Kidney (tissue), 14 donors: ENCODE data around the gene TEX54. TPM values are rescaled to one million over a fixed set of nuclear protein-coding genes. Genes with fewer than 3 reads are reported as not detected.
A peak's percentile ranks its signal among the peaks of the same experiment; 100 is the strongest.

Experiments used
- DNase-seq, 5 donors: peaks; one replicate each; pipeline ENCODE4 v3.0.0-alpha.2; 2013 to 2020
- FAIRE-seq: peaks from 2 replicates; lab custom pipeline; 2012; peaks lifted over from hg19 to GRCh38; lab: Jason Lieb, UNC
- H3K27ac ChIP-seq, 2 donors: one replicate each; pipeline ENCODE4 v1.7.0; 2013; ENCODE audit warnings: low read depth in 2 of 2, low read length in 2 of 2, inconsistent platforms in 1 of 2
- H3K27me3 ChIP-seq: one replicate; pipeline ENCODE4 v1.7.1; 2013; ENCODE audit warnings: low read length, inconsistent platforms; ENCODE audit not compliant: control insufficient read depth, insufficient read depth
- H3K36me3 ChIP-seq, 3 donors: one replicate each; pipeline versions ENCODE4 v1.7.0 to v1.7.1; 2013; ENCODE audit warnings: low read length in 3 of 3, control low read depth in 1 of 3, inconsistent platforms in 1 of 3; ENCODE audit not compliant: insufficient read depth in 3 of 3, control insufficient read depth in 2 of 3
- H3K4me1 ChIP-seq, 3 donors: one replicate each; pipeline versions ENCODE4 v1.7.0 to v1.7.1; 2013; ENCODE audit warnings: low read length in 3 of 3, inconsistent platforms in 1 of 3, low read depth in 1 of 3; ENCODE audit not compliant: control insufficient read depth in 2 of 3, insufficient read depth in 2 of 3
- H3K4me3 ChIP-seq, 3 donors: one replicate each; pipeline versions ENCODE4 v1.7.0 to v1.8.1; 2013; ENCODE audit warnings: low read length in 3 of 3, control low read depth in 1 of 3, inconsistent platforms in 1 of 3
- H3K9ac ChIP-seq, 3 donors: one replicate each; pipeline versions ENCODE4 v1.7.0 to v1.7.1; 2013; ENCODE audit warnings: low read length in 3 of 3, control low read depth in 1 of 3, inconsistent platforms in 1 of 3
- H3K9me3 ChIP-seq, 3 donors: one replicate each; pipeline versions ENCODE4 v1.7.0 to v1.7.1; 2013; ENCODE audit warnings: low read length in 3 of 3, control low read depth in 1 of 3, inconsistent platforms in 1 of 3; ENCODE audit not compliant: control insufficient read depth in 2 of 3, insufficient read depth in 1 of 3
- intact Hi-C: fragments of 100-400 bp; cut with DNase I; formaldehyde crosslinking; loops from one replicate; pipeline ENCODE4 v1.11.1; 2022
- polyA plus RNA-seq: library from polyadenylated mRNA; stranded (reverse); fragments of 350-450 nt; fragmentation: Illumina TruSeq; extraction: RNeasy Lipid Tissue Mini Kit (QIAGEN cat#74804); gene quantifications from one replicate; pipeline ENCODE4 v1.2.3, GENCODE V29; 2014; ENCODE audit warnings: low read depth, low replicate concordance; ENCODE audit not compliant: insufficient read depth
- total RNA-seq: library from RNA; stranded (reverse); fragmentation: NEBNext Ultra II Directional; extraction: Animal tissue kit (Norgen Biotek cat#: 25700); gene quantifications from one replicate; pipeline ENCODE4 v1.2.1, GENCODE V29; 2021
- TF ChIP-seq, protein P1 (sequence below): IDR thresholded peaks from 3 replicates; pipeline ENCODE4 v1.5.1; 2012; ENCODE audit warnings: mild to moderate bottlenecking, moderate library complexity, borderline replicate concordance; ENCODE audit not compliant: insufficient read depth; ENCODE audit errors: extremely low read depth
- donor health status: control.
- donor health status: control.
- donor health status: control.
- donor health status: control.
- donor health status: control.
- donor health status: DM: yes; HTN: yes; CAD: no.
- donor health status: Normal renal cell carcinoma (clear cell type).

TEX54 gene
- total and polyA plus RNA-seq, 2 donors from 2014 or later, result not detected

DNA sequence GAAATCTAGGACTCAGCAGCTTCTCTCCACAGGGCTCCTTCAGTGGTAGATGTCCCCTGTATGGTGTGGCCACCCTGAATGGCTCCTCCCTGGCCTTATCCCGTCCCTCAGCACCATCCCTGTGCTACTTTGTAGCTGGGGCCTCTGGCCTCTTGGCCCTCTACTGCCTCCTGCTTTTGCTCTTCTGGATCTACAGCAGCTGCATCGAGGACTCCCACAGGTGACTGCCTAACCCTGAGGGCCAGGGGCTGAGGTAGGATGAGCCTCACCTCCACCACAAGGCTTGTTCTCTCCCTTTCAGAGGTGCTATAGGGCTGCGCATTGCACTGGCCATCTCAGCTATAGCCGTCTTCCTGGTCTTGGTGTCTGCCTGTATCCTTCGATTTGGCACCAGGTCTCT, 43.6 kb downstream of the TEX54 start:
- intact Hi-C loops, result loop anchor here (10.0 kb wide), 1 partner anchor 76 kb away; no protein-coding TSS in a partner anchor
- Histone ChIP-seq H3K27ac (no peak overlapping the region), H3K36me3 (peaks cover 0 to 18% (median 7%) of the 10 kb centered on the region in 3 donors)

DNA sequence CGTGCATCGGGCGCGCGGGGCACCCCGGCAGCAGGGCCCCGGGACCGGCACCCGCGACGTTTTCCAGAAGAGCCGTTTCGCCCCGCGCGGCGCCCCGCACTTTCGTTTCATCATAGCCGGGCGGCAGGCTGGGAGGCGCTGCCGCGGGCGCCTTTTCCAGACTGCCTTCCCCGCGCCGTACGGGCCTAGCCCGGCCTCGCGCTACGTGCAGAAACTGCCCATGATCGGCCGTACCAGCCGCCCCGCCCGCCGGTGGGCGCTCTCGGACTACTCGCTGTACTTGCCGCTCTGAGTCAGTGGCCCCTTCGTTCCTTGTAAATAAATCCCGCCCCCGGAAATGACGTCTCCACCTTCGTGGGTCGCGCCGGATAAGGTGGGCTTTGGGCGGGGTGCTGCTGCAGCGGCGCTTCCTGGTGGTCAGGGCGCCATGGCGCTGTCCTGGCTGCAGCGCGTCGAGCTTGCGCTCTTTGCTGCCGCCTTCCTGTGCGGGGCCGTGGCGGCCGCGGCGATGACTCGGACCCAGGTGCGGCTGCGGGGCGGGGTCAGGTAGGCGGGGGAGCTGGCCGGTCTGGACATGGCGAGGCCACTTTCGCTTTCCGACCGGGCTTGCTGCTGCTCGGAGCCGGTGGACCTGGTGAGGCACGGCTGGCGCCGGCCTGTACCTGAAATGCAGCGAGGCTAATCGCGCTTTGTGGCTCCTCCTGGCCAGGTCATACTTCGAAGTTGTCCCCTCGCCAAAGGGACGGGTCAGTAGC, 45.5 kb downstream of the TEX54 start, which contains the start of gene TMEM179B:
TSS of gene TMEM179B (plus strand) at position 398 of the 755 bp plus-strand sequence. CDS start at position 428, 30 bp downstream.
- Histone ChIP-seq H3K9ac (peak within 1 kb of the TSS; percentile 61 to 93 (median 89)), H3K36me3 (peaks cover 0 to 13% (median 11%) of the 10 kb centered on the region in 3 donors), H3K4me3 (peak within 1 kb of the TSS; percentile 94 to 100 (median 99)), H3K4me1 (peaks cover 4 to 22% (median 19%) of the 10 kb centered on the region in 3 donors), H3K27me3 (no peaks in the 10 kb centered on the region), H3K9me3 (no peaks in the 10 kb centered on the region), H3K27ac (peak within 1 kb of the TSS; percentile 92 to 93)
- FAIRE-seq, result no peak
- DNase-seq, result peak; percentile 98 to 99 (median 99)
- intact Hi-C loops, result loop anchor here (10.0 kb wide), 1 partner anchor 78 kb away; no protein-coding TSS in a partner anchor
- TF ChIP-seq, protein P1, sequence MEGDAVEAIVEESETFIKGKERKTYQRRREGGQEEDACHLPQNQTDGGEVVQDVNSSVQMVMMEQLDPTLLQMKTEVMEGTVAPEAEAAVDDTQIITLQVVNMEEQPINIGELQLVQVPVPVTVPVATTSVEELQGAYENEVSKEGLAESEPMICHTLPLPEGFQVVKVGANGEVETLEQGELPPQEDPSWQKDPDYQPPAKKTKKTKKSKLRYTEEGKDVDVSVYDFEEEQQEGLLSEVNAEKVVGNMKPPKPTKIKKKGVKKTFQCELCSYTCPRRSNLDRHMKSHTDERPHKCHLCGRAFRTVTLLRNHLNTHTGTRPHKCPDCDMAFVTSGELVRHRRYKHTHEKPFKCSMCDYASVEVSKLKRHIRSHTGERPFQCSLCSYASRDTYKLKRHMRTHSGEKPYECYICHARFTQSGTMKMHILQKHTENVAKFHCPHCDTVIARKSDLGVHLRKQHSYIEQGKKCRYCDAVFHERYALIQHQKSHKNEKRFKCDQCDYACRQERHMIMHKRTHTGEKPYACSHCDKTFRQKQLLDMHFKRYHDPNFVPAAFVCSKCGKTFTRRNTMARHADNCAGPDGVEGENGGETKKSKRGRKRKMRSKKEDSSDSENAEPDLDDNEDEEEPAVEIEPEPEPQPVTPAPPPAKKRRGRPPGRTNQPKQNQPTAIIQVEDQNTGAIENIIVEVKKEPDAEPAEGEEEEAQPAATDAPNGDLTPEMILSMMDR, result peak; percentile 47

More for the DNA sequence above, 43.6 kb downstream of the TEX54 start:
- no peaks in the 10 kb centered on the region for H3K9me3 ChIP-seq
- no peak for FAIRE-seq
- H3K27me3 ChIP-seq, result no peaks in the 10 kb centered on the region
- H3K9ac ChIP-seq, result peak overlapping the region in 2 of 3 donors; percentile 9 to 46
- peak in 1 of 5 donors; percentile 39 for DNase-seq
- TF ChIP-seq, protein P1, result no peak
- H3K4me1 ChIP-seq, result peaks cover 4 to 26% (median 24%) of the 10 kb centered on the region in 3 donors
- H3K4me3 ChIP-seq, result no peak overlapping the region

DNA sequence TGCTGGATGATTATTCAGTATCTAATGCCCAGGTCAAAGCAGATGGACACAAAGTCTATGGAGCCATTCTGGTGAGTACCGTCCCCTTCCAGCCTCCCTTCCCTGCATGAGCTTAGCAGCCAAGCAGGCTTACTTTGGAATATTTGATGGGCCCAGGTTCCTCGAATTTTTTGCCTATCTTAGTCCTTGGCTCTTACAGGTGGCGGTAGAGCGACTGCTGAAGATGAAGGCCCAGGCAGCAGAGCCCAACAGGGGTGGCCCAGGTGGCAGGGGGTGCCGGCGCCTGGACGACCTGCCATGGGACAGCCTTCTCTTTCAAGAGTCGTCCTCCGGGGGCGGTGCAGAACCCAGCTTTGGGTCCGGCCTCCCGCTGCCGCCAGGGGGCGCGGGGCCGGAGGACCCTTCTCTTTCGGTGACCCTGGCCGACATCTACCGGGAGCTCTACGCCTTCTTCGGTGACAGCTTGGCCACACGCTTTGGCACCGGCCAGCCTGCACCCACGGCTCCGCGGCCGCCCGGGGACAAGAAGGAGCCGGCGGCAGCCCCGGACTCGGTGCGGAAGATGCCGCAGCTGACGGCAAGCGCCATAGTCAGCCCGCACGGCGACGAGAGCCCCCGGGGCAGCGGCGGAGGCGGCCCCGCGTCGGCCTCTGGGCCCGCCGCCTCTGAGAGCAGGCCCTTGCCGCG, 46.2 kb downstream of the TEX54 start:
- intact Hi-C loops, result loop anchor here (10.0 kb wide), 1 partner anchor 78 kb away; no protein-coding TSS in a partner anchor
- TF ChIP-seq, protein P1, result peak; percentile 97
- Histone ChIP-seq H3K4me3 (peak overlapping the region; percentile 54 to 100 (median 99)), H3K9me3 (no peaks in the 10 kb centered on the region), H3K27me3 (no peaks in the 10 kb centered on the region), H3K9ac (peak overlapping the region in 2 of 3 donors; percentile 68 to 78), H3K36me3 (peaks cover 0 to 15% (median 10%) of the 10 kb centered on the region in 3 donors), H3K27ac (peak overlapping the region; percentile 92 to 93), H3K4me1 (peaks cover 4 to 21% (median 17%) of the 10 kb centered on the region in 3 donors)
- FAIRE-seq (no peak), DNase-seq (peak; percentile 92 to 97 (median 95))
